ENCODE results near the gene F2R. TPM values are rescaled to one million over a fixed set of nuclear protein-coding genes. Genes with fewer than 3 reads are reported as not detected.
A peak's percentile ranks its signal among the peaks of the same experiment; 100 is the strongest.
"Not testable (repeated sequence)": the region's sequence is repeated elsewhere in the genome, so short reads cannot be mapped to it uniquely, and the experiment has no call there.

Gene F2R
- total RNA-seq, 1 donor from 2014 or later, result 4.0 TPM

- no peak for DNase-seq (ENCODE audit: low spot score)
- Mint-ChIP-seq H3K27me3 (ENCODE audit: insufficient read depth) (no peaks in the 10 kb centered on the region), H3K9me3 (peaks cover 26% of the 10 kb centered on the region), H3K4me1 (ENCODE audit: low read depth) (peaks cover 35% of the 10 kb centered on the region), H3K36me3 (ENCODE audit: low read depth) (peaks cover 34% of the 10 kb centered on the region), H3K4me3 (no peak overlapping the region), H3K27ac (peak overlapping the region; percentile 53)
- intact Hi-C loops (cut with micrococcal nuclease), result no loop called here
These were observed 17.1 kb downstream of the F2R start for GRCh38 chr5:76733049-76733417.

DNA sequence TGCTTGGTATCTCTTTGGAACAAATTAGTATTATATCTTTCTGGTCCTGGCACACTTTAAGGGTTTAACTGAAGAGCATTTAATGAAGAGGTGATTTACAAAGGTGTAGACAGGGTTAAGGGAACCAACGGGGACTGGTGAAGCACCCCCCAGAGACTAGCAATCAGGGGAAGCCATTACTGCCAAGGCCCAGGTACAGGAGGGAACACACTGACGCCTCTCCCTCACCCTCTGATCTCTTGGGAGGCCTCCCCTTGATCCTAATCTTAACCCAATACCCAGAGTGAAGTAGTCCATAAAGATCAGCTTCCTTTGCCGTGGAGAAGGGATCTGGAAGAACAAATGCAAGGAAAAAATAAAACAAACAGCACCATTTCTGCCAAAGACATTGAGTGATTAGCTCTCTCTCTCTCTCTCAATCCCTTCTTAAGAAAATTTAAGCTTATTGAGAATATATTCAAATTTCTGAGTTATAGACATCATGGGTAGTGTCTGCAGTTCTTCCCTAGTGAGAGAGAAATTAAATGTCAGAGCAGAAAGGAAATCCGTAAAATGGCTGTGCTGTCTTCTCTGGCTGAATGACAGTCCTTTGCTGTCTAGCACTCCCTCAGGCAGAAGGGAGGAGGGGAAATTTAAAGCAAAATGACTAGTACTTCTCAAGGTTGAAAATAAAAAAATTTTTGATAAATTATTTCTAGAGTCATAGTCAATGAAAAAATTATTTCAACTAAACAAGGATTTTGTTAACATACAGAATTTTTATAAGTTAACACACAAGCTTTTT, 20.0 kb downstream of the F2R start:
- Mint-ChIP-seq H3K27me3 (ENCODE audit: insufficient read depth) (no peaks in the 10 kb centered on the region), H3K4me1 (ENCODE audit: low read depth) (peaks cover 55% of the 10 kb centered on the region), H3K4me3 (no peak overlapping the region), H3K27ac (no peak overlapping the region), H3K36me3 (ENCODE audit: low read depth) (peaks cover 12% of the 10 kb centered on the region), H3K9me3 (peaks cover under 1% of the 10 kb centered on the region)
- intact Hi-C loops (cut with micrococcal nuclease), result no loop called here
- no peak for DNase-seq (ENCODE audit: low spot score)

- Mint-ChIP-seq H3K27ac (peak overlapping the region; percentile 57), H3K9me3 (no peaks in the 10 kb centered on the region), H3K4me3 (no peak overlapping the region), H3K4me1 (ENCODE audit: low read depth) (peaks cover 63% of the 10 kb centered on the region), H3K36me3 (ENCODE audit: low read depth) (peaks cover 12% of the 10 kb centered on the region), H3K27me3 (ENCODE audit: insufficient read depth) (no peaks in the 10 kb centered on the region)
- DNase-seq (ENCODE audit: low spot score), result no peak
- intact Hi-C loops (cut with micrococcal nuclease), result no loop called here
These were observed 21.0 kb downstream of the F2R start for GRCh38 chr5:76736679-76737556.

GRCh38 chr5:76737846-76738245, 21.9 kb downstream of the F2R start:
- H3K4me1 Mint-ChIP-seq (ENCODE audit: low read depth), result peaks cover 57% of the 10 kb centered on the region
- no peak overlapping the region for H3K4me3 Mint-ChIP-seq
- intact Hi-C loops (cut with micrococcal nuclease), result loop anchor here (2.0 kb wide), 4 partner anchors 191 to 469 kb away; partner anchors contain the start of gene AGGF1
- no peak for DNase-seq (ENCODE audit: low spot score)
- peaks cover 2% of the 10 kb centered on the region for H3K27me3 Mint-ChIP-seq (ENCODE audit: insufficient read depth)
- H3K36me3 Mint-ChIP-seq (ENCODE audit: low read depth), result peaks cover 5% of the 10 kb centered on the region
- H3K9me3 Mint-ChIP-seq, result no peaks in the 10 kb centered on the region
- peak overlapping the region; percentile 34 for H3K27ac Mint-ChIP-seq

GRCh38 chr5:76741506-76741905, 25.6 kb downstream of the F2R start:
- H3K27me3 Mint-ChIP-seq (ENCODE audit: insufficient read depth); intact Hi-C loops (cut with micrococcal nuclease); H3K36me3 Mint-ChIP-seq (ENCODE audit: low read depth); H3K4me3 Mint-ChIP-seq; H3K27ac Mint-ChIP-seq; H3K9me3 Mint-ChIP-seq; DNase-seq (ENCODE audit: low spot score): not testable (repeated sequence)
- peaks cover 39% of the 10 kb centered on the region for H3K4me1 Mint-ChIP-seq (ENCODE audit: low read depth)

- no peaks in the 10 kb centered on the region for H3K36me3 Mint-ChIP-seq (ENCODE audit: low read depth)
- intact Hi-C loops (cut with micrococcal nuclease), result no loop called here
- H3K9me3 Mint-ChIP-seq, result no peaks in the 10 kb centered on the region
- peaks cover 31% of the 10 kb centered on the region for H3K4me1 Mint-ChIP-seq (ENCODE audit: low read depth)
- no peak overlapping the region for H3K27ac Mint-ChIP-seq
- no peak overlapping the region for H3K4me3 Mint-ChIP-seq
- peaks cover 8% of the 10 kb centered on the region for H3K27me3 Mint-ChIP-seq (ENCODE audit: insufficient read depth)
- no peak for DNase-seq (ENCODE audit: low spot score)
These were observed 26.7 kb downstream of the F2R start for GRCh38 chr5:76742583-76742982.

DNA sequence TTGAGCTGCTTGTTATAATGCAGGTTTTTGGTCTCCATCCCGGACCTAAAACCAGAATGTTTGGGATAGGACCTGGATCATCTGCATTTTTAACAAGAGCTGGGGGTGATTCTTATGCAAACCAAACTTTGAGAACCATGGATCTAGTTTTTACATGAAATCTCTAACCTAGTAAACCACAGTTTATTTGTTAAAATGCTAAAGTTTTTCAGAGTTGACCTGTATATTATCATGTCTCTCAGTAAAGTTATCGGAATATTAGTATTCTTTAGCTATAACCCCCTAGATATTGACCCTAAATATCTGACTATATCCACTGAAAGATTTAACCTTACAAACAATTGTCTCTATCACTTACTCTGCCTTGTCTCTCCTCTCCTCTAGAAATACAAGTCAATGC, 28.7 kb downstream of the F2R start:
- no peak for DNase-seq (ENCODE audit: low spot score)
- Mint-ChIP-seq H3K4me3 (no peak overlapping the region), H3K27ac (no peak overlapping the region), H3K9me3 (no peaks in the 10 kb centered on the region), H3K36me3 (ENCODE audit: low read depth) (no peaks in the 10 kb centered on the region), H3K4me1 (ENCODE audit: low read depth) (peaks cover 17% of the 10 kb centered on the region), H3K27me3 (ENCODE audit: insufficient read depth) (peaks cover 8% of the 10 kb centered on the region)
- intact Hi-C loops (cut with micrococcal nuclease), result no loop called here

- no peak overlapping the region for H3K4me3 Mint-ChIP-seq
- intact Hi-C loops (cut with micrococcal nuclease), result no loop called here
- H3K4me1 Mint-ChIP-seq (ENCODE audit: low read depth), result peaks cover 15% of the 10 kb centered on the region
- no peak for DNase-seq (ENCODE audit: low spot score)
- no peaks in the 10 kb centered on the region for H3K9me3 Mint-ChIP-seq
- H3K27me3 Mint-ChIP-seq (ENCODE audit: insufficient read depth), result peaks cover 12% of the 10 kb centered on the region
- H3K36me3 Mint-ChIP-seq (ENCODE audit: low read depth), result no peaks in the 10 kb centered on the region
- no peak overlapping the region for H3K27ac Mint-ChIP-seq
These were observed 29.7 kb downstream of the F2R start for GRCh38 chr5:76745670-76746069.

DNA sequence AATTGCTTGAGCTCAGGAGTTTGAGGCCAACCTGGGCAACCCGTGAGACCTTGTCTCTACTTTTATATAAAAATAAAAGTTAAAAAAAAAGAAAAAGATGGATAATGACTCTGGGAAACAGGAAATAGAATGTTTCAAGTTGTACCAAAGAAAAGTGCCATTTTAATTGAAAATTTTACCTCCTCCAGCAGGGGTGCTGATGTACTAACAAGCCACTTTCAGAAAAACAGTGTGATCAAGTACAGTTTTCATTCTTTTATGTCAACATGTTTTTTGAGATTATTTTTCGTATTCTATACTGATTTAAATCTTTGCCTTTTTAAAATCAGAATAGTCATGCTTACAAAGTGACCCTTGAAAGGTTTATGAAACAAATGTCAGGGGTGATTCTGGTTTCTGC, 30.8 kb downstream of the F2R start:
- Mint-ChIP-seq H3K4me3 (no peak overlapping the region), H3K27me3 (ENCODE audit: insufficient read depth) (peaks cover 13% of the 10 kb centered on the region), H3K4me1 (ENCODE audit: low read depth) (peaks cover 6% of the 10 kb centered on the region), H3K27ac (no peak overlapping the region), H3K9me3 (no peaks in the 10 kb centered on the region), H3K36me3 (ENCODE audit: low read depth) (no peaks in the 10 kb centered on the region)
- intact Hi-C loops (cut with micrococcal nuclease), result no loop called here
- no peak for DNase-seq (ENCODE audit: low spot score)

- H3K9me3 Mint-ChIP-seq, result no peaks in the 10 kb centered on the region
- intact Hi-C loops (cut with micrococcal nuclease), result no loop called here
- H3K27ac Mint-ChIP-seq, result no peak overlapping the region
- peaks cover 15% of the 10 kb centered on the region for H3K27me3 Mint-ChIP-seq (ENCODE audit: insufficient read depth)
- H3K4me3 Mint-ChIP-seq, result no peak overlapping the region
- DNase-seq (ENCODE audit: low spot score), result no peak
- no peaks in the 10 kb centered on the region for H3K36me3 Mint-ChIP-seq (ENCODE audit: low read depth)
- peaks cover 5% of the 10 kb centered on the region for H3K4me1 Mint-ChIP-seq (ENCODE audit: low read depth)
These were observed 31.8 kb downstream of the F2R start for GRCh38 chr5:76747706-76748105.

GRCh38 chr5:76751291-76751690, 35.4 kb downstream of the F2R start:
- Mint-ChIP-seq H3K36me3 (ENCODE audit: low read depth) (no peaks in the 10 kb centered on the region), H3K27me3 (ENCODE audit: insufficient read depth) (peaks cover 14% of the 10 kb centered on the region), H3K4me1 (ENCODE audit: low read depth) (peaks cover 5% of the 10 kb centered on the region), H3K27ac (no peak overlapping the region), H3K9me3 (no peaks in the 10 kb centered on the region), H3K4me3 (no peak overlapping the region)
- intact Hi-C loops (cut with micrococcal nuclease), result no loop called here
- DNase-seq (ENCODE audit: low spot score), result no peak

DNA sequence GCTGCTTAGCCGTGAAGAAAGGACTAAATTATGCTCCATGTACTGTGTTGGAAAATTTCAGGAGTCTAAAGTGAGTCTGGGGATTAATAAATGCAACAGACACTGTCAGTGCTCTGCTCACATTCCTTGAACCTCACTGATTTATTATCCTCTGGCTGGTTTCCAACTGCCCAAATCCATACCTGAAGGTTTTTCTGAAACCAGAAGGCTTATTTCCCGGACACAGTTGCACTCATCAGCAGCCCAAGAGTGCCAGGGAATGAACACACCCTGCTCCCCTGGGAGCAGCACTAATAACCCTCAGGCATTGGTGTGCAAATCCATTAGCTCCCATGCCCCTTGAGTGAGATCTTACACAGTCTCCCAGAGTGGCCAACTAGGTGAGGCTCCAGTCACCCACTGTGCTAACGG, 38.7 kb downstream of the F2R start:
- peaks cover 12% of the 10 kb centered on the region for H3K27me3 Mint-ChIP-seq (ENCODE audit: insufficient read depth)
- H3K27ac Mint-ChIP-seq, result no peak overlapping the region
- H3K9me3 Mint-ChIP-seq, result no peaks in the 10 kb centered on the region
- no peaks in the 10 kb centered on the region for H3K4me1 Mint-ChIP-seq (ENCODE audit: low read depth)
- H3K36me3 Mint-ChIP-seq (ENCODE audit: low read depth), result no peaks in the 10 kb centered on the region
- intact Hi-C loops (cut with micrococcal nuclease), result no loop called here
- DNase-seq (ENCODE audit: low spot score), result no peak
- H3K4me3 Mint-ChIP-seq, result no peak overlapping the region
